Iris pigment epithelial cell (primary cell): ENCODE measurements around the gene SHISA9.

Source experiments
- DNase-seq: peaks from one replicate; pipeline ENCODE4 v3.0.0-alpha.2; 2011; ENCODE audit warnings: low read depth

The SHISA9 gene

DNA sequence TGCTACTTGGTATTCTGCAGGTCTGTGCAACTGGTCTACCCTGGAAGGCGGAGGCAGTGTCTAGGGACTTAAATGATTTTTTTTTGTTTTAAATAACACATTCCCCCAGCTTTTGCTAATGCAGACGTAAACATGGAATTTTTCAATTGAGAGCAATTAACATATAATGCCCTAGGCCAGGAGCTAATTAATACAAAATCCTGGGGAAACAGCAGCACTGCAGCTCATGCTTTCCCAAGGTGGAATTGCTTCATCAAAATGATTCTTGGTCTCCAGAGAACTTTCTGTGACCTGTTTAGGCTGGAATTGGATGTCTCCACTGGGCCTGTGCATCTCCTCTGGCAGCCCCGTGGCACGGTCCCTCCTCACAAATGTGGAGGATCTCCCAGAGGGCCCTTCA lies 50.6 kb downstream of the SHISA9 start:
- DNase-seq, result no peak

DNA sequence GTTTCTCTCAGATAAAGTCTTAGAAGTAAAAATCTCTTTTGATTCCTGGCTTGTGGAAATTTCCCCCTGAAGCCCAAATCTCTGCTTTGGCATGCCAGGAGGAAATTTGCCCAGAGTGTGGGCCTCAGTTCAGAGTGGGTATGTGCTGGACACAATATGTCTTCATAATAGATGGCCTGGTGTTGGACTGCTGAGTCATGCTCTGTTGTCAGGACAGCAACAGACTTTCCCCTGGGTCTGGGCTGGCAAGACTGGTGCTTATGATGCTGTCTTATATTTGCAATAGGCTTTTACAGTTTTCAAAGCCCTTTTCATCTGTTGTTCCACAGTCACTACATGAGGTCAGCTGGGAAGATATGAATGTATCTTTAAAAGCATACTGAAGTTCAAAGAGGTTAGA lies 57.0 kb downstream of the SHISA9 start:
- DNase-seq, result no peak

DNA sequence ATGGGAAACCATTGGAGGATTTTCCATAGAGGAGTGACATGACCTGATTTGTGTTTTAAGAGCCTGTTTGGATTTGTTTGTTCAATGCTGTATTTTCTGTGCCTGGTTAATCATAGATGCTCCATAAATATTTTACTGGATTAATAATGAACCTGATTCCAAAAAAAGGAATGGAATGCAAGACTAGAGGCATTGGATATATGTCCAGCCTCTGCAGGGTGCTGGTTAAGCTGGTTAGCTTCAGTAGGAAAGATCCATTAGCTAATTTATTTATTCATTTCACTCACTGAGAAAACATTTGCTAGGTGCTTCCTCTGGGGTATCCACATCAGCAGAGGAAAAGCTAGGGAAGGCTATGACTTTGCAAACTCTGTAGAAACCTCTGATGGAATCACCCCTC lies 57.7 kb downstream of the SHISA9 start:
- no peak for DNase-seq

DNA sequence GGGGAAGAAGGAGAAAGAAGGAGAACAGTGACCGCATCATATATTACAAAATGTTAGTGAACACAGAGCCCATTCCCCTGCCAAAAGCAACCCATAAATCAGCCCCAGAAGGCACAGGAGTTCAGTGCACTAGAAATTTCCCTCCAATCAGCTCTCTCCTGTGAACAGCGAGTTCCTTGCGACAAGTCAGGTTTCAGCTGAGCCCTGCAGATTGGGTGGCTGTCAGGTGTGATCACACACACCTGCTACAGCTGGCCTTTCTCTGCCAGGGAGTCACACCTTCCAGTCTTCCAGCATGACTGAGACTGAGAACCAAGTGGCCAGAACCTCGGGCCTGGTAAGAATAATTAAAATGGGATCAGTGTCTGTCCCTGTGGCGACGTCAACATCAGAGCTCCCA lies 60.2 kb downstream of the SHISA9 start:
- DNase-seq, result no peak

GRCh38 chr16:12964461-12964860 lies 63.1 kb downstream of the SHISA9 start:
- DNase-seq, result no peak

DNA sequence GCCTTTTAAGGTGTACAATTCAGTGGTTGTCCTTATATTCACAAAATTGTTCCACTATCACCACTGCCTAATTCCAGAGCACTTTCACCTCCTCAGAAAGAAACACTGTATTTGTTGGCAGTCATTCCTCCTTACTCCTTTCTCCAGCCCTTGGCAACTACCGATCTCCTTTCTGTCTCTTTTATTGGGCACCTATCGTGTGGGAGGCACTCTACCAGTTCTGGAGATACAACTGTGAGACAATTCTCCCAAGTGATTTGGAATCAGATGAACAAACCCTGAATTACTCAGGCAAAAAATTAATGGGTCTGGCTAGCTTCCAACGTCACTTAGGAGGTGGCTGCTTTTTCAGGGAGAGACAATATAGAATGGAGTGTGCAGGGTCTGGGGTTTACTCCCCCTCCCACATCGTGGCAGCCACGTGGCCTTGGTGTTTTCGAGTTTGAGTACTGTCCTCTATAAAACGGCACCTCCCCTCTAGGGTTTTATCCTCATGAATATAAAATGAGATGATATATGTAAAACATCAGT lies 63.9 kb downstream of the SHISA9 start:
- DNase-seq, result no peak

GRCh38 chr16:12971241-12971640 lies 69.8 kb downstream of the SHISA9 start:
- peak; percentile 62 for DNase-seq

DNA sequence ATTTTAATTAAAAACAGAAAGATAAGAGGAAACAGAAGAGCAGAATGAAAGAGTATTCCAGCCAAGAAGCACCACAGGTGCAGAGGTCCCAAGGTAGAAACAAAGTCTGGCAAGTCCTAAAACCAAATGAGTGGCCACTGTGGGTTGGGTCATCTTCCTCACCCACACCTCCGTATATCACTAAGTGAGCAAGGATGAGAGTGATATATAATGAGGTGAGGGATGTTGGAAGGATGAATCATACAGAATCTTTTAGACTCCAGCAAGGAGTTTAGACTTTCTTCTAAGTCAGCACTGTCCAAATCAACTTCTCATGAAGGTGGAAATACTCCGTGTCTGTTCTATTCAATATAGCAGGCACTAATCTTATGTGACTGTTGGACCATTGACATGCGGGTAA lies 70.8 kb downstream of the SHISA9 start:
- DNase-seq, result no peak

DNA sequence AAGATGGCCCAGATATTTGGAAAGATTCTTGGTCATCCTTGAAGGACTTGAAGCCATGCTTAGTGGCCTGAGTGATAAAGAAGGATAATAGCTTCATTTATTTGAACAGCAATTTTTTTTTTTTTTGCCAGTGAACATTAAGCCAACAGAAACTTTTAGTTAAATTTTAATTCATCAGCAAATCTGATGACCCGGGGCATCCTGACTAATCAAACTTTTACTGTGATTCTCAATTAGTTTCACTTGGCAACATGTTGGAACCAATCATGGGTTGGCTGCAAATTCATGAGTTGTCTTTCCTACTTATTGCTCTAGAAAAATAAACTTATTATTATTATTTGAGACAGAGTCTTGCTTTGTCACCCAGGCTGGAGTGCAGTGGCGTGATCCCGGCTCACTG lies 74.4 kb downstream of the SHISA9 start:
- no peak for DNase-seq

DNA sequence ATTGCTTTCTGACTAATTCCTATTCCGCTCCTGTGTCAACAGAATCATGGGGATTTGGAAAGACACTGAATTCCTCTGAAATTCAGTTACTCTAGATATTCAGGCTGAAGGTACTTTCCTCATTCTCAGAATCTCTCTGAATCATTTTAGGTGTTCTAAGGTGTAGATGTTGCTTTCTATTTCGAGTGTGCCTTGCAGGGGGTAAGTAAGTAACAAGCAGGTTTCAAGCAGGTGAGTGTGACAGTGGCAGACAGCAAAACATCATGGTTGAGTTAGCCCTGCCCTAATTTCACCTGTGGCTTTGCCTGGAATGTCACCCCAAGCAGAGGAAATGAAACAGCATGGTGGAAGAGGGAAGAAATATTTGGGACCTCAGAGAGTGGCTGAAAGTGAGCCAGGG lies 75.1 kb downstream of the SHISA9 start:
- DNase-seq, result no peak

DNA sequence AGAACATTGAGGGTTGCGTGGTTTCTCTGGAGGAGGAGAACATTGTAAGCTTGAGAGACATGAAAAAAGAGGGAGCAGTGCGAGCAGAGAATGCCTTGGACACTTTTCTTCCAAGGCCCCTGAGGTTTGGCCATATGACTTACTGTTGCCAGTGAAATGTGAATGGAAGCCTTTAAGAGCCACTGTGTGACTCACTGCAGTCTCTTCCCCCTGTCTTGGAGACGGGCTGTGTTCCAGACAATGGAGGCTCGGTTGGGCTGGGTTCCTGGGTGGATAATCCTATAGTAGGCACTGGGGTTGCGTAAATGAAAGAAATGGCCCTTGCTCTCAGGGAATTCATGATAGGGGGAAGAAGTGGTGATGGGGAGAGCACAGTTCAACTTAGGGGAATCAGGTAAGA lies 75.5 kb downstream of the SHISA9 start:
- DNase-seq, result peak; percentile 3

DNA sequence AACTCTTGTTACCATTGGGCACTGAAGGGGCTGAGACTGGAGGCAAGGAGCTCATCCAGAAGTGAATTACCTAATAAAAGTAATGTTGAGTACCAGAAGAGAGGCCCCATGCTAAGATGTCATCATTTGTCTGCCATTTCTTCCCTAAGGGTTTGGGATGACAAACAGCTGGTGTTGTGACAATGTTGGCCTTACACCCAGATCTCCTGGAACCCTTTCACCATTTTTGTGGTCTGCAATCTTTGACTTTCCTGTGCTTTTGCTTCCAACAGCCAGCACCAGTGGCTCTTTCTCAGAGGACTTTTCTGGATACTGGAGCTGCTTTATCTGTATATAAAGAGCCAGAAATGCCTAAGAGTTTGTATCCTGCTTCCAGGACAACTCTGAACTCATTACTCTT lies 84.1 kb downstream of the SHISA9 start:
- DNase-seq, result no peak

DNA sequence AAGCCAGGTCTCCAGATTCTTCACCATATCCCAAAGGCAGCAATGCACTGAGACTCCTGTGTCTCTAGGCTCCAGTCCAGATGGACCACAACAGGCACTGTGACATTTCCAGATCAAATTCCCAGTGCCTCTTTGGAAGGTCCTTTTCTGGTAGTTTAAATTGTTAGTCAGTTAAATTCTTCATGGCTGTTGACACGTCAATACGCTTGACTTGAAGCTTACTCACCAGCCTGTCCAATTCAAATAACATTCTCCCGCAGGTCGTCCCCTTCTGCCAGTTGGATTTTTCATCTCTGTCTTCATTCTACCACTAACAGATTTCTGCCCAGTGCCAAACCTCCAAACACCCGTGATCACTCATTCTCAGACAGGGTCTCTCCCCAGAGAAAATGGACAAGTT lies 86.7 kb downstream of the SHISA9 start:
- DNase-seq, result no peak

- DNase-seq, result no peak
Observed at GRCh38 chr16:12992066-12992465, 90.7 kb downstream of the SHISA9 start.

DNA sequence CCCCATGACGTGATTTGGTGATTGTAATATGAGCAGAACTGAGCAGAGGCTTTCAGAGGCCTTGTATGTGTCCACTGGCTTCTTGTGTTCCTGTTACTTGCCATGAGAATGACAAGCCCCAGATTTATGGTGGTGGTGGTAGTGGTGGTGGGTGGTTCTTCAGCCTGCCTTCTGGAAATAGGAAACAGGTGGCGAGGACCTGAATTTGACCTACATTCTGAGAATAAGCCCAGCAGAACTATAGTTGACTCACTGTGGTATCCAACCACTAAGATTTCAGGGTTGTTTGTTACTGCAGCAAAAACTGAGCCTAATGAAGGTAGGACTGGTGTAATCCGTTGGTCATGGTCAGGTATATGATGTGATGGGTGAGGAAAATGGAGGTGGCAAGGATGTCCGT lies 93.0 kb downstream of the SHISA9 start:
- no peak for DNase-seq

DNA sequence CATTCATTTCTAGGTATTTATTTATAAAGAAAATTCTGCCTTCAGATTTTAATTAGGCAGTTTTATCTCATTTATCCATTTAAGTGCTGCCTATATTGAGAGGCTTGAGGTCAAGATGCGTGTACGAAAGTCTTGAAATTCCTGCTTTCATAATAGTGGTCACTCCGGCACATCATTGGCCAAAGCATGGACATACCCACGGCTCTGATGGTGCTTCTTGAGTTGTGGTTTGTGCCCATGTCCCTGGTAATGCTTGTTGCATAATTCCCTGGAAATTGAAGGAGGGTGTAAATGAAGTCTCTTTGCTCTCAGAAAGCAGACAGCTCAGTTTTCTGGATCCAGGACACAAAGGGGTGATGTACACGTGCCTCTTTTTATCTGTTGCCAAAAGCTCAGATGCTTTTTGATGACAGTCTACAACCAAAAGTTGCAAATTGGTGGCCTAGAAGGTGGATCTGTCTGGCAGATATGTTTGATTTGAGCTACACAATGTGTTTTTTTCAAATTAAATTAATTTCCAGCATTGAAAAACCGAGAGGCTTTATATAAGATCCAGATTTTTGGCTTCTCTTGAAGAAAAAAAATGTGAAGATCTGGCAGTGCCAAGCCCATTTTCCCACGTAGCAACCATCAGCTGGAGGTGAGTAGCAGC lies 94.4 kb downstream of the SHISA9 start:
- no peak for DNase-seq

DNA sequence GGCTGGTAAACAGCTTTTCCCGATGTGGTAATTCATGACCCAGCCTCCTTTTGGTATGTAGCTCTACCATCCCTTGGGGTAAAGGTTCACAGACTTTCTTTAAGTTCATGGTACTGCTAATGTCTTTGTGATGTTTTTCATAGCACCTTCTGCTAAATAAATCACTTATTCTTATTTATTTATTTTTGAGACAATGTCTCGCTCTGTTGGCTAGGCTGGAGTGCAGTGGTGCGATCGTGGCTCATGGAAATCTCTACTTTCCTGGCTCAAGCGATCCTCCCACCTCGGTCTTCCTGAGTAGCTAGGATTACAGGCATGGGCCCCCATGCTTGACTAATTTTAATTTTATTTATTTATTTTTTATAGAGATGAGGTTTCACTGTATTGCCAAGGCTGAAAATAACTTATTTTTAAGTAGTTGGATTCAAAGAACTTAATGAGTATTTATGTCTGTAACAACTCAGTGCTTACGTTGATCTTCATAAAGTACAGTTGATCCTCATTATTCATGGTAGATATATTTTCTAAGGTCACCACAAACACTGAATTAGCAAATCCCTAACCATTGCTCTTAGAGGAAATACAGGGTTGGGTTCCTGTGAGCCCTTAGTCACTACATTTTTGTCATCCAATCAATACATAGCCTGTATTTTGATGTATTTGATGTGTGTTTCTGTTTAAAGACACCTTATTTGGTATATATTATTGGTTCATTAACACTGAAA lies 97.1 kb downstream of the SHISA9 start:
- no peak for DNase-seq

GRCh38 chr16:12999368-12999767 lies 98.0 kb downstream of the SHISA9 start:
- DNase-seq, result no peak

DNA sequence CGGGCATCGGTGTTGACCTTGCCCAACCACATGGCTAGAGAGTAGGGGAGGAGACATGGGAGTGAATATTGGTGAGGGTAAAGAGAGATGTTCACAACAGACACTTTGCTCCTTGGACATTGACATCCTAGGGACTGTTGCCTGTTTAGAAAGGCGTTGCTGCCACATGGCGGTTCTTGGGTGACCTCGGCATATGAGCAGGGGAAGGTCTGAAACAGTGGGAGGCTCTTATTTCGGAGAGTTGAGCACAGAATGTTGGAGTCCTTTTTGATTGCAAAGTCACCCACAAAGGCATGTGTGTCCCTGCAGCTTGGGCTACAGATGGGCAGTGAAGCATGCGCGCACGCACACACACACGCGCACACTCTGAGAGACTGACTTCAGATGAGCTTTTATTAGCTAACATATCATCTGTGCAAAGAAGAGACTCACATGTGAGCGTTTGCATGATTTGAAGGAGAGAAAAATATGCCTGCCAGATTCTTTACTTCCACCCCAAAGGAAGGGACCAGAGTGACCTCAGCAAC lies 104.4 kb downstream of the SHISA9 start:
- no peak for DNase-seq

- no peak for DNase-seq
Observed at GRCh38 chr16:13012601-13013000, 111.2 kb downstream of the SHISA9 start.

GRCh38 chr16:13013043-13013442 lies 111.6 kb downstream of the SHISA9 start:
- DNase-seq, result no peak

DNA sequence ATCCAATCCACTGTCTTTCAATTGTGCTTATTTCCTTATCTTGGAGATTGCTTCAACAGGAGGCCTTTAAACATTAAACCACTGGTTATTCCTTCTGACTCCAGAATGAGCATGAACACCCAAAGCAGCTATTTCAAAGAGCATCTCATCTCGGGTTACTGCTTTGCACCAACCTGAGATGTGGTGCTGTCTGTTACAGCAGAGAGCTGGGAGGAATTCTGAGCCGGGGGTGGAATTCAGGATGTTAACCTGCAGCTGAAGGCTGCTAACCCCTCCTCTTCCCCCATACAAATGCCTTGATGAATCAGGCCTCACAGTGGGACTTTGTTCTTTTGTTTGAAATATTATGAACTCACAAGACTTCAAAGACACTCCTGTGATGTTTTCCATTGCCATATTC lies 113.1 kb downstream of the SHISA9 start:
- no peak for DNase-seq

GRCh38 chr16:13018026-13018425 lies 116.6 kb downstream of the SHISA9 start:
- no peak for DNase-seq

- peak; percentile 5 for DNase-seq
Observed at GRCh38 chr16:13021996-13022395, 120.6 kb downstream of the SHISA9 start.
